Hepatocyte (in vitro differentiated cells): ENCODE data around the gene KRT75. TPM values are rescaled to one million over a fixed set of nuclear protein-coding genes. Genes with fewer than 3 reads are reported as not detected.

Source experiments
- DNase-seq: peaks from one replicate; pipeline ENCODE4 v3.0.0-alpha.2; 2016; ENCODE audit warnings: low spot score
- H2AFZ ChIP-seq: fragments of 200-600 bp; sonication (generic); 2 replicates; pipeline ENCODE4 v1.6.0; 2016; ENCODE audit warnings: antibody characterized with exemption, mild to moderate bottlenecking
- H3K27ac ChIP-seq: fragments of 200-600 bp; sonication (generic); 2 replicates; pipeline ENCODE4 v1.5.1; 2016; ENCODE audit warnings: mild to moderate bottlenecking
- H3K27me3 ChIP-seq: fragments of 200-600 bp; sonication (generic); 2 replicates; pipeline ENCODE4 v1.6.1; 2016
- H3K36me3 ChIP-seq: fragments of 200-600 bp; sonication (generic); replicated peaks from 2 replicates; pipeline ENCODE4 v1.5.1; 2016; ENCODE audit warnings: low read depth; ENCODE audit not compliant: insufficient read depth
- H3K4me1 ChIP-seq: fragments of 200-600 bp; sonication (generic); 2 replicates; pipeline ENCODE4 v1.5.1; 2016; ENCODE audit warnings: mild to moderate bottlenecking, moderate library complexity; ENCODE audit not compliant: insufficient read depth
- H3K4me2 ChIP-seq: fragments of 200-600 bp; sonication (generic); 2 replicates; pipeline ENCODE4 v1.6.0; 2016
- H3K4me3 ChIP-seq: fragments of 200-600 bp; sonication (generic); 2 replicates; pipeline ENCODE4 v1.5.1; 2016; ENCODE audit warnings: mild to moderate bottlenecking
- H3K79me2 ChIP-seq: fragments of 200-600 bp; sonication (generic); 2 replicates; pipeline ENCODE4 v1.6.0; 2017; ENCODE audit warnings: mild to moderate bottlenecking
- H3K9me2 ChIP-seq: fragments of 200-600 bp; sonication (generic); replicated peaks from 2 replicates; pipeline ENCODE4 v1.6.0; 2017; ENCODE audit warnings: mild to moderate bottlenecking; ENCODE audit not compliant: insufficient read depth
- H3K9me3 ChIP-seq: fragments of 200-600 bp; sonication (generic); 2 replicates; pipeline ENCODE4 v1.5.1; 2016; ENCODE audit warnings: low read depth, mild to moderate bottlenecking
- H4K20me1 ChIP-seq: fragments of 200-600 bp; sonication (generic); 2 replicates; pipeline ENCODE4 v1.6.0; 2016; ENCODE audit warnings: mild to moderate bottlenecking; ENCODE audit not compliant: insufficient read depth, poor library complexity, severe bottlenecking
- EZH2 ChIP-seq: fragments of 200-600 bp; sonication (generic); IDR thresholded peaks from 2 replicates; pipeline ENCODE4 v1.6.1; 2016; ENCODE audit warnings: antibody characterized with exemption, mild to moderate bottlenecking, borderline replicate concordance
- EZH2phosphoT487 ChIP-seq: fragments of 200-600 bp; sonication (generic); IDR thresholded peaks from one replicate; pipeline ENCODE4 v1.6.1; 2018; ENCODE audit warnings: antibody characterized with exemption, mild to moderate bottlenecking, low read depth, moderate library complexity; ENCODE audit not compliant: unreplicated experiment, severe bottlenecking
- WGBS: methylation state at CpG from one replicate; pipeline ENCODE4 v1.1.6; 2016; ENCODE audit warnings: low lambda C conversion rate; ENCODE audit errors: missing lambda C conversion rate; 5-methylcytosine and 5-hydroxymethylcytosine counted together
- polyA plus RNA-seq: library from polyadenylated mRNA; unstranded; fragments of >200 nt; fragmentation: Nextera tagmentation; extraction: Ambion mirVana; gene quantifications from 2 replicates; pipeline ENCODE4 v1.2.1, GENCODE V29; 2016
- total RNA-seq: library from RNA; depleted of rRNA; stranded (reverse); fragments of >200 nt; gene quantifications from 2 replicates; pipeline ENCODE4 v1.2.3, GENCODE V29; 2014
- TF ChIP-seq, protein P1 (sequence below): fragments of 200-600 bp; sonication (generic); IDR thresholded peaks from 2 replicates; pipeline ENCODE4 v1.5.1; 2016; ENCODE audit warnings: antibody characterized with exemption, mild to moderate bottlenecking; ENCODE audit not compliant: poor library complexity

KRT75 gene
- total and polyA plus RNA-seq, 2 experiments from 2014 or later = not detected

DNA sequence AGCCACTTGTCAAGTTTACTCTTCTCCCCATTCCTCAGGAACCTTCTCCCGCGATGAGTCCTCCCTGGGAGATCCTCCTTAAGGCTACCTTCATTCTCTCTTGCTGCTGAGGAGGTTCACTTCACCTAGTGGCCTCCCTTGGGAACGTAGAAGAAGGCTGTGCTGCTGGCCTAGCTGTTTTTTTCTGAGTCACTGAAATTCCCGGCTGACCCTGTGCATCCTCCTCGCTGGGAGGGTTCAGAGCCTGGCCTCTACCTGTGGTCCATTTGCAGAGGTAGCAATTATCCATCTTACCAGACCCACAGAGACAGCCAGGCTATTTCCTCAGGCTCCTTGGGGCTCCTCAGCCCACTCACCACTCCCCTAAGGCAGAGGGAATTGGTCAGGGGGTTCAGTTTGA lies 32.6 kb downstream of the KRT75 start:
- Histone ChIP-seq H3K4me3 (no peak overlapping the region), H3K9me3 (no peaks in the 10 kb centered on the region), H3K9me2 (no peaks in the 10 kb centered on the region), H3K4me2 (no peak overlapping the region), H3K27me3 (no peaks in the 10 kb centered on the region), H3K27ac (no peak overlapping the region), H3K36me3 (no peaks in the 10 kb centered on the region), H4K20me1 (no peaks in the 10 kb centered on the region), H2AFZ (no peak overlapping the region), H3K79me2 (no peaks in the 10 kb centered on the region), H3K4me1 (no peaks in the 10 kb centered on the region)
- 87% methylated on average over 5 of the region's 5 CpGs for WGBS
- TF ChIP-seq, protein P1, sequence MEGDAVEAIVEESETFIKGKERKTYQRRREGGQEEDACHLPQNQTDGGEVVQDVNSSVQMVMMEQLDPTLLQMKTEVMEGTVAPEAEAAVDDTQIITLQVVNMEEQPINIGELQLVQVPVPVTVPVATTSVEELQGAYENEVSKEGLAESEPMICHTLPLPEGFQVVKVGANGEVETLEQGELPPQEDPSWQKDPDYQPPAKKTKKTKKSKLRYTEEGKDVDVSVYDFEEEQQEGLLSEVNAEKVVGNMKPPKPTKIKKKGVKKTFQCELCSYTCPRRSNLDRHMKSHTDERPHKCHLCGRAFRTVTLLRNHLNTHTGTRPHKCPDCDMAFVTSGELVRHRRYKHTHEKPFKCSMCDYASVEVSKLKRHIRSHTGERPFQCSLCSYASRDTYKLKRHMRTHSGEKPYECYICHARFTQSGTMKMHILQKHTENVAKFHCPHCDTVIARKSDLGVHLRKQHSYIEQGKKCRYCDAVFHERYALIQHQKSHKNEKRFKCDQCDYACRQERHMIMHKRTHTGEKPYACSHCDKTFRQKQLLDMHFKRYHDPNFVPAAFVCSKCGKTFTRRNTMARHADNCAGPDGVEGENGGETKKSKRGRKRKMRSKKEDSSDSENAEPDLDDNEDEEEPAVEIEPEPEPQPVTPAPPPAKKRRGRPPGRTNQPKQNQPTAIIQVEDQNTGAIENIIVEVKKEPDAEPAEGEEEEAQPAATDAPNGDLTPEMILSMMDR = no peak
- TF ChIP-seq EZH2 (no peak), EZH2phosphoT487 (no peak)
- DNase-seq = no peak

- WGBS = 91% methylated on average over 9 of the region's 9 CpGs
- H3K36me3 ChIP-seq = no peaks in the 10 kb centered on the region
- no peak overlapping the region for H3K4me2 ChIP-seq
- TF ChIP-seq, protein P1 = no peak
- TF ChIP-seq EZH2phosphoT487 = no peak
- no peak for TF ChIP-seq EZH2
- no peak for DNase-seq
- no peaks in the 10 kb centered on the region for H4K20me1 ChIP-seq
- no peaks in the 10 kb centered on the region for H3K27me3 ChIP-seq
- no peak overlapping the region for H2AFZ ChIP-seq
- H3K9me2 ChIP-seq = no peaks in the 10 kb centered on the region
- H3K4me1 ChIP-seq = no peaks in the 10 kb centered on the region
- no peak overlapping the region for H3K4me3 ChIP-seq
- no peaks in the 10 kb centered on the region for H3K79me2 ChIP-seq
- no peaks in the 10 kb centered on the region for H3K9me3 ChIP-seq
- no peak overlapping the region for H3K27ac ChIP-seq
These were observed 33.3 kb downstream of the KRT75 start for GRCh38 chr12:52400906-52401305.

DNA sequence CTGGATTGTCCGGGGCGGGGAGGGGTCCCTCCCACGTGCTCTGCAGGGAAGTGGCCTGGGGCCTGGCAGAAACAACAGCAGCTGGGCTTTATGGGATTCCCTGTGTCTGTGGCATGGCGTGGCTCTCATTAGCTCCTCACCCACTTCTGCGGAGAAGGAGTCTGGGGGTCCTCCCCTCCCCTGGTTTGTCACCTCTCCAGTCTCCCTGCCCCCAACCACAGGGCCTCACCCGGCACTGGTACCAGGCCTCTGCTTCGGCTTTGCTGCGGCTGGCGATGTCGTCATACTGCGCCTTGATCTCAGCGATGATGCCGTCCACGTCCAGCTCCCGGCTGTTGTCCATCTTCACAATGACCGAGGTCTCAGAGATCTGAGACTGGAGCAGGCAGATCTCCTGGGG lies 34.4 kb downstream of the KRT75 start:
- WGBS = 93% methylated on average over 16 of the region's 16 CpGs
- Histone ChIP-seq H4K20me1 (no peaks in the 10 kb centered on the region), H3K27me3 (no peaks in the 10 kb centered on the region), H3K79me2 (no peaks in the 10 kb centered on the region), H2AFZ (no peak overlapping the region), H3K9me3 (no peaks in the 10 kb centered on the region), H3K27ac (no peak overlapping the region), H3K4me2 (no peak overlapping the region), H3K9me2 (no peaks in the 10 kb centered on the region), H3K36me3 (no peaks in the 10 kb centered on the region), H3K4me1 (no peaks in the 10 kb centered on the region), H3K4me3 (no peak overlapping the region)
- no peak for DNase-seq
- TF ChIP-seq, protein P1 = no peak
- TF ChIP-seq EZH2phosphoT487 (no peak), EZH2 (no peak)

DNA sequence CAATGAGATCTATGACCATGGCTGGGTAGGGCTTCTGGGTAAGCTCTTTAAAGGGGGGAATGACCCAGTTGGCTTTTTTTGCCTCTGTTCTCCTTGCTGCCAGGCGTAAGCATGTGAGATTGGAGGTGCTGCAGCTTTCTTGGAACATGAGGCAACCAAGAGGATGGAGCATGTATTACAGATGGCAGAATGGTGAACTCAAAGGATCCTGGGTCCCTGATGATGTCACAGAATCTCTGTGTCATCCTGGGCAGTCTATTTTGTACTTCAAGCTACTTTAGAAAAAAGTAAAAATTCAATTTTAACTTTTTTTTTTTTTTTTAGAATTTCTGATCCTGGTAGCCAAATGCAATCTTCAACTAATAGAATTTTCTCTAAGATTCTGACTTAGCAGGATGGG lies 36.0 kb downstream of the KRT75 start:
- TF ChIP-seq EZH2 = no peak
- TF ChIP-seq, protein P1 = no peak
- no peak for TF ChIP-seq EZH2phosphoT487
- no peaks in the 10 kb centered on the region for H3K9me2 ChIP-seq
- no peaks in the 10 kb centered on the region for H3K79me2 ChIP-seq
- H3K27me3 ChIP-seq = no peaks in the 10 kb centered on the region
- no peaks in the 10 kb centered on the region for H3K4me1 ChIP-seq
- H4K20me1 ChIP-seq = no peaks in the 10 kb centered on the region
- no peak overlapping the region for H3K4me3 ChIP-seq
- no peak for DNase-seq
- 89% methylated on average over 1 of the region's 1 CpG for WGBS
- H3K9me3 ChIP-seq = no peaks in the 10 kb centered on the region
- no peak overlapping the region for H2AFZ ChIP-seq
- H3K27ac ChIP-seq = no peak overlapping the region
- H3K4me2 ChIP-seq = no peak overlapping the region
- H3K36me3 ChIP-seq = no peaks in the 10 kb centered on the region
